ENCODE results near the gene PDZK1IP1. TPM values are rescaled to one million over a fixed set of nuclear protein-coding genes. Genes with fewer than 3 reads are reported as not detected.

PDZK1IP1 gene
- total and polyA plus RNA-seq, 4 donors: 0.75 to 2.2 (median 0.98) TPM

GRCh38 chr1:47172782-47173181 is 17.1 kb downstream of the PDZK1IP1 start (continued):
- TF ChIP-seq REST (IDR thresholded peaks at IDR 0.05) (no peak), HNF4A (conservative IDR thresholded peaks at IDR 0.05) (no peak), FOXA2 (IDR thresholded peaks at IDR 0.05) (no peak), ATF3 (IDR thresholded peaks at IDR 0.05) (no peak), YY1 (IDR thresholded peaks at IDR 0.05) (no peak), GABPA (IDR thresholded peaks at IDR 0.05 in 1 of 2, conservative IDR thresholded peaks at IDR 0.05 in 1 of 2) (no peak), TAF1 (conservative IDR thresholded peaks at IDR 0.05) (no peak), NR2F2 (IDR thresholded peaks at IDR 0.05) (no peak)

GRCh38 chr1:47164552-47164951 is 25.3 kb downstream of the PDZK1IP1 start:
- DNase-seq (ENCODE audit: low spot score): no peak
- TF ChIP-seq RXRA (IDR thresholded peaks at IDR 0.05): no peak
- no peak for TF ChIP-seq HNF4A (conservative IDR thresholded peaks at IDR 0.05)
- TF ChIP-seq EGR1 (IDR thresholded peaks at IDR 0.05; ENCODE audit: low read depth in 2 of 2): no peak
- TF ChIP-seq TAF1 (conservative IDR thresholded peaks at IDR 0.05): no peak
- no peak for TF ChIP-seq FOXA1 (IDR thresholded peaks at IDR 0.05)
- no peak for TF ChIP-seq CTCF (IDR thresholded peaks at IDR 0.05; ENCODE audit: low read depth, low read length, missing input control)
- no peak for TF ChIP-seq HNF4G (IDR thresholded peaks at IDR 0.05)
- TF ChIP-seq GABPA (IDR thresholded peaks at IDR 0.05 in 1 of 2, conservative IDR thresholded peaks at IDR 0.05 in 1 of 2): no peak
- no peak for TF ChIP-seq YY1 (IDR thresholded peaks at IDR 0.05)
- TF ChIP-seq ATF3 (IDR thresholded peaks at IDR 0.05): no peak
- TF ChIP-seq RAD21 (IDR thresholded peaks at IDR 0.05): no peak
- no peak for TF ChIP-seq FOXA2 (IDR thresholded peaks at IDR 0.05)
- TF ChIP-seq JUND (IDR thresholded peaks at IDR 0.05): no peak
- H3K36me3 ChIP-seq (ENCODE audit: control insufficient read depth in 4 of 4, insufficient read depth in 3 of 4, low read depth in 1 of 4, low read length in 3 of 4): no peaks in the 10 kb centered on the region
- no peaks in the 10 kb centered on the region for H3K9me3 ChIP-seq (ENCODE audit: control insufficient read depth in 4 of 4, low read length in 3 of 4)
- H3K27ac ChIP-seq (ENCODE audit: low read depth in 1 of 2, low read length in 2 of 2): no peak overlapping the region
- H3K4me1 ChIP-seq (ENCODE audit: control insufficient read depth in 4 of 4, insufficient read depth in 4 of 4, low read length in 3 of 4): no peaks in the 10 kb centered on the region
- H3K9ac ChIP-seq (ENCODE audit: low read depth in 1 of 2, low read length in 2 of 2): no peak overlapping the region
- H3K4me3 ChIP-seq (ENCODE audit: low read depth in 1 of 3, low read length in 3 of 3): no peak overlapping the region
- H3K27me3 ChIP-seq (ENCODE audit: control insufficient read depth in 4 of 4, insufficient read depth in 4 of 4, low read length in 3 of 4): no peaks in the 10 kb centered on the region
